GM13977 (cell line): Measurements from ENCODE around the gene PTPRJ.

ENCODE experiments used
- DNase-seq: peaks from one replicate; pipeline ENCODE4 v3.0.0; 2012; ENCODE audit warnings: low spot score
- CTCF ChIP-seq: IDR thresholded peaks from 2 replicates; pipeline ENCODE4 v1.5.1; 2012; ENCODE audit warnings: mild to moderate bottlenecking, control low read depth; ENCODE audit not compliant: insufficient read depth; ENCODE audit errors: extremely low read depth, missing control alignments
- in situ Hi-C: fragments of 300-500 bp; cut with MboI; formaldehyde crosslinking; loops from one replicate; pipeline ENCODE4 v1.12.0; 2022; ENCODE audit warnings: low sequenced_read_pairs, low pct_unique_long_range_greater_than_20kb, mixed read lengths, inconsistent platforms; ENCODE audit not compliant: unreplicated experiment

The PTPRJ gene

GRCh38 chr11:47987781-47988180, 7.4 kb downstream of the PTPRJ start:
- TF ChIP-seq CTCF, result no peak
- DNase-seq, result no peak
- in situ Hi-C loops, result no loop called here

DNA sequence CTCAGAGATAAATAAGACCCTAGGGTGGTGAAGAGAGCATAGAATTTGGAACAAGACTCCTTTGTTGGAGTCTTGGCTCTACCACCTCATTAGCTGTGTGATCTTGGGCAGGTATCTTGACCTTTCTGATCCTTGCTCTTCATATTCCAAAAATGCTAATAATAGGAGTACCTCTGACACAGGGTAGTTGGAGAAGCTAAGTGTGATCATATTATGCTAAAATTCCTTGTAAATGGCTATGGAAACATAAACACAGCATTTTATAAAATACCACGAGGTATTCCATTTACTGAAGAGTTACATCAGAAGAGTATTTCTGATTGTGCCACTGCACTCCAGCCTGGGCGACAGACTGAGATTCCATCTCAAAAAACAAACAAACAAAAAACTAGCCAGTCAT, 9.4 kb downstream of the PTPRJ start:
- no peak for TF ChIP-seq CTCF
- in situ Hi-C loops, result no loop called here
- no peak for DNase-seq

- DNase-seq, result no peak
- in situ Hi-C loops, result no loop called here
- no peak for TF ChIP-seq CTCF
Measured at GRCh38 chr11:47991266-47991830, 11.0 kb downstream of the PTPRJ start.

GRCh38 chr11:47991894-47992293, 11.5 kb downstream of the PTPRJ start:
- no peak for DNase-seq
- in situ Hi-C loops, result no loop called here
- TF ChIP-seq CTCF, result no peak

GRCh38 chr11:47992959-47993820, 12.8 kb downstream of the PTPRJ start:
- in situ Hi-C loops, result no loop called here
- no peak for TF ChIP-seq CTCF
- no peak for DNase-seq

DNA sequence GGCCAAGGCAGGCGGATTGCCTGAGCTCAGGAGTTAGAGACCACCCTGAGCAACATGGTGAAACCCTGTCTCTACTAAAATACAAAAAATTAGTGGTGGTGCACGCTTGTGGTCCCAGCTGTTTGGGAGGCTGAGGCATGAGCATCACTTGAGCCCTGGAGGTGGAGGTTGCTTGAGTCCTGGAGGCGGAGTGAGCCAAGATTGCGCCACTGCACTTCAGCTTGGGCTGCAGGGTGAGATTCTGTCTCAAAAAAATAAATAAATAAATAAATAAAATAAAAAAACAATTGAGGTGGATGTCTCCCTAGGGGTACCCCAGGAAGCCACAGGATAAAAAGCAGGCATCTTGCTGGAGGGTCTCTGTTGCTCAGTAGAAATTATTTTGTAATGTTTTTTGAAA, 14.1 kb downstream of the PTPRJ start:
- no peak for TF ChIP-seq CTCF
- no peak for DNase-seq
- in situ Hi-C loops, result no loop called here

DNA sequence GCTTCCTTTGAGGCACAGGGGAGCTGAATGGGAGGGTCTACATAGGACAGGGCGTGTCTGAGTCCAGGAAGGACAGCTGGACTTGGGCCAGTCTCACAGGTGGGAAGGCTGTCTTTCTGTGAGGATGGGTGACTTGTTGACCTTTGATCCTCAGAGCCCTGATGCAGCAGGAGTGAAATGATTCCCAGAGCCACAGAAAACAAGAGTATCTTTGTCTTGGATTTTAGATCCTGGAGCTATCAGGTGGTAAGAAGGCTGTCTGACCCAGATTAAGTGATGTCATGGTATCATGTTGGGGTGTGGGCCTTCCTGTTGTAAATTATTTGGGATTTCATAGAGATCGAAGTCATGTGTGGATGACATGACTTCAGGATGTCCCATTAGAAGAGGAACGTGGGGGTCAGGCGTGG, 15.0 kb downstream of the PTPRJ start:
- in situ Hi-C loops, result no loop called here
- DNase-seq, result no peak
- no peak for TF ChIP-seq CTCF
